Vagina (tissue), 2 donors: ENCODE results near the gene SLC5A2.

Experiments
- POLR2A ChIP-seq, 2 donors: fragments of 450-650 bp; IDR thresholded peaks; one replicate each; pipeline ENCODE4 v1.6.1; 2017; ENCODE audit warnings: antibody characterized with exemption in 2 of 2, mild to moderate bottlenecking in 2 of 2, moderate library complexity in 2 of 2
- TF ChIP-seq, protein P1 (sequence below), 3 experiments: fragments of 450-650 bp in 2 of 3; fragments of 200-600 bp in 1 of 3; sonication (generic) in 1 of 3; IDR thresholded peaks; one replicate each; pipeline ENCODE4 v1.5.1; 2017 to 2019; ENCODE audit warnings: antibody characterized with exemption in 3 of 3, mild to moderate bottlenecking in 2 of 3, moderate library complexity in 2 of 3

DNA sequence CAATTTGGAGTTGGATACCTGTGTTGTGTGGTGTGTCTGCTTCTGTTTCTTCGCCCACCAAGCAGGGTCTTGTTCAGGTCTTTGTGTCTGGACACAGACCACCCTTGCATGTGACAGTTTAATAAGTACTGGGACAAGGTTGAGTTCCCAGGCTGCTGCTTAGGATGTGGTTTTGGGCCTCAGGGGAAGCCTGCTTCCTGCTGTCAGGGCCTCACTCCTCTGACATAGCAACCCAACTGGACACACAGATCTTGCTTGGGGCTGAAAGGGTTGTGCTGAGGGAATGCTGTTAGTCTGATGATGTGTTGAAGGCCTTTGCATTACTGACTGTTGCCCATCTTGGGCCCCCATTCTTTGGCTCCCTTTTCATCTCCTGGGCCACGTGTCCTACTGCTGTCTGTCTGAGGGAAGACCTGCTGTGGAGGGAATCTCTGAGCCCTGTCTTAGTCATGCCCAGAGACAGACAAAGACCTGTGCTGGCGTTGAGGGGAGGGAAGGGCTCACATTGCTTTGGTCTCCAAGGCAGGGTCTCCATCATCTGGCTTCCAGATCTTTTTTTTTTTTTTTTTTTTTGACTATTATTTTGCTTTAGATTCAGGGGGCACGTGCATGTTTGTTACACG is 15.7 kb upstream of the SLC5A2 start:
- TF ChIP-seq, protein P1, sequence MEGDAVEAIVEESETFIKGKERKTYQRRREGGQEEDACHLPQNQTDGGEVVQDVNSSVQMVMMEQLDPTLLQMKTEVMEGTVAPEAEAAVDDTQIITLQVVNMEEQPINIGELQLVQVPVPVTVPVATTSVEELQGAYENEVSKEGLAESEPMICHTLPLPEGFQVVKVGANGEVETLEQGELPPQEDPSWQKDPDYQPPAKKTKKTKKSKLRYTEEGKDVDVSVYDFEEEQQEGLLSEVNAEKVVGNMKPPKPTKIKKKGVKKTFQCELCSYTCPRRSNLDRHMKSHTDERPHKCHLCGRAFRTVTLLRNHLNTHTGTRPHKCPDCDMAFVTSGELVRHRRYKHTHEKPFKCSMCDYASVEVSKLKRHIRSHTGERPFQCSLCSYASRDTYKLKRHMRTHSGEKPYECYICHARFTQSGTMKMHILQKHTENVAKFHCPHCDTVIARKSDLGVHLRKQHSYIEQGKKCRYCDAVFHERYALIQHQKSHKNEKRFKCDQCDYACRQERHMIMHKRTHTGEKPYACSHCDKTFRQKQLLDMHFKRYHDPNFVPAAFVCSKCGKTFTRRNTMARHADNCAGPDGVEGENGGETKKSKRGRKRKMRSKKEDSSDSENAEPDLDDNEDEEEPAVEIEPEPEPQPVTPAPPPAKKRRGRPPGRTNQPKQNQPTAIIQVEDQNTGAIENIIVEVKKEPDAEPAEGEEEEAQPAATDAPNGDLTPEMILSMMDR (IDR thresholded peaks at IDR 0.05), result no peak
- TF ChIP-seq POLR2A (IDR thresholded peaks at IDR 0.05), result no peak
